ENCODE results near the gene NUDT19. TPM values are rescaled to one million over a fixed set of nuclear protein-coding genes. Genes with fewer than 3 reads are reported as not detected.

The NUDT19 gene
- total RNA-seq, 4 donors from 2014 or later = 1.3 to 8.4 (median 5.9) TPM; not detected in 1

- H3K4me1 ChIP-seq = peaks cover 0 to 3% of the 10 kb centered on the region in 2 donors
- no peaks in the 10 kb centered on the region for H3K36me3 ChIP-seq
- H3K27me3 ChIP-seq = peaks cover 0 to 13% of the 10 kb centered on the region in 2 donors
- no peak for DNase-seq
- no peak overlapping the region for H3K27ac ChIP-seq
- H3K9me3 ChIP-seq = no peaks in the 10 kb centered on the region
- no peak overlapping the region for H3K4me3 ChIP-seq
- intact Hi-C loops (cut with DNase I; ENCODE audit: low total_unique reads) = no loop called here
- TF ChIP-seq POLR2A (IDR thresholded peaks at IDR 0.05) = no peak
Measured at GRCh38 chr19:32677657-32678056, 14.0 kb upstream of the NUDT19 start.

DNA sequence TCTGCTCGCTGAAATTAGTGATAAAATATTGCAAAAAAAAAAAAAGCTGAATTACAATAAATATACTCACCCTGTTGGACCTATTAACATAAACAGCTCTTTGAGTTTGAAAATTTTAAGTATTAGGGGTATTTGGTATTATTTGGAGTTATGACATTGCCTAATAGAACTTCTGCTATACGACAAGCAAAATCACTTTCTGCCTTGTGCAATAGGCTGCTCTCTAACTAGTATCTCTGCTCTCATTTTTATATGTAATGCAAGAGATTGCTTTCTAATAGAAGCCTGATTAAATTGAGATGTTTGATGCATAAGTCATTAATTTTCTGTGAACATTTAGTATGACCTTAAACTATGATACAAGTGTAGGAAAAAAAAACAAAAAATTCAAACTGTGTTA, 10.6 kb upstream of the NUDT19 start:
- Histone ChIP-seq H3K4me1 (no peaks in the 10 kb centered on the region), H3K9me3 (no peaks in the 10 kb centered on the region), H3K36me3 (no peaks in the 10 kb centered on the region), H3K4me3 (no peak overlapping the region), H3K27ac (no peak overlapping the region), H3K27me3 (peaks cover 0 to 10% of the 10 kb centered on the region in 2 donors)
- no peak for TF ChIP-seq CTCF (IDR thresholded peaks at IDR 0.05)
- TF ChIP-seq POLR2A (IDR thresholded peaks at IDR 0.05) = no peak
- intact Hi-C loops (cut with DNase I; ENCODE audit: low total_unique reads) = no loop called here
- DNase-seq = no peak

GRCh38 chr19:32682317-32682716, 9.3 kb upstream of the NUDT19 start:
- no peaks in the 10 kb centered on the region for H3K4me1 ChIP-seq
- DNase-seq = no peak
- no peak overlapping the region for H3K27ac ChIP-seq
- no peaks in the 10 kb centered on the region for H3K9me3 ChIP-seq
- H3K36me3 ChIP-seq = no peaks in the 10 kb centered on the region
- no peak overlapping the region for H3K4me3 ChIP-seq
- intact Hi-C loops (cut with DNase I; ENCODE audit: low total_unique reads) = no loop called here
- no peak for TF ChIP-seq CTCF (IDR thresholded peaks at IDR 0.05)
- TF ChIP-seq POLR2A (IDR thresholded peaks at IDR 0.05) = no peak
- no peaks in the 10 kb centered on the region for H3K27me3 ChIP-seq

DNA sequence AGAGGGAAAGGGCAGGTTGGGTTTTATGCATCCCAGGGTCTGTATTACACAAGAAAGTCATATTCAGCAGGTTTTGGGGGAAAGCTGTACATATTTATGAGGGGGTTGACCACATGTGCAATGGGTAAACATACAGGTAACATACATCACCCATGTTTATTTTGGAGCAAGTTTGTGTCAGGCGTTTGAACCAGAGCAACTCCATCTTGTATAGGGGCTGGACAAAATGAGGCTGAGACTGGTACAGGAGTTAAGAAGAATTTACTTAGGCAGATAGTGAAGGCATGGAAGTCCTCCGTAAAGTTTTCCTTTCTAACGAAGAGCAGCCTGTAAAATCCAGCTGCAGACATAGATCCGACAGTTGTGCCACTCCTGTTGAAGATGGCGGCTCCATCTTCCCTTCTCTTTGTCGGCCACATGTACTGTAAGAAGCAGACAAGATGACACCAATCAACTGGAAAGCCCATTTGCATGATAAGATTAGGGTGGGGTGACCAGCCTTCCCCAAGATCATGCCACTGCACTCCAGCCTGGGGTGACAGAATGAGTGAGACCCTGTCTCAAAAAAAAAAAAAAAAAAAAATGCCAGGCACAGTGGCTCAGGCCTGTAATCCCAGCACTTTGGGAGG, 4.7 kb upstream of the NUDT19 start:
- Histone ChIP-seq H3K27me3 (no peaks in the 10 kb centered on the region), H3K36me3 (no peaks in the 10 kb centered on the region), H3K27ac (no peak overlapping the region), H3K4me3 (no peak overlapping the region), H3K4me1 (no peaks in the 10 kb centered on the region), H3K9me3 (no peaks in the 10 kb centered on the region)
- TF ChIP-seq POLR2A (IDR thresholded peaks at IDR 0.05) (no peak), CTCF (IDR thresholded peaks at IDR 0.05) (no peak)
- no peak for DNase-seq
- intact Hi-C loops (cut with DNase I; ENCODE audit: low total_unique reads) = no loop called here

GRCh38 chr19:32687681-32688080, 3.9 kb upstream of the NUDT19 start:
- Histone ChIP-seq H3K9me3 (no peaks in the 10 kb centered on the region), H3K27ac (no peak overlapping the region), H3K4me1 (no peaks in the 10 kb centered on the region), H3K4me3 (no peak overlapping the region), H3K36me3 (no peaks in the 10 kb centered on the region), H3K27me3 (no peaks in the 10 kb centered on the region)
- no peak for TF ChIP-seq POLR2A (IDR thresholded peaks at IDR 0.05)
- TF ChIP-seq CTCF (IDR thresholded peaks at IDR 0.05) = no peak
- intact Hi-C loops (cut with DNase I; ENCODE audit: low total_unique reads) = no loop called here
- DNase-seq = no peak

DNA sequence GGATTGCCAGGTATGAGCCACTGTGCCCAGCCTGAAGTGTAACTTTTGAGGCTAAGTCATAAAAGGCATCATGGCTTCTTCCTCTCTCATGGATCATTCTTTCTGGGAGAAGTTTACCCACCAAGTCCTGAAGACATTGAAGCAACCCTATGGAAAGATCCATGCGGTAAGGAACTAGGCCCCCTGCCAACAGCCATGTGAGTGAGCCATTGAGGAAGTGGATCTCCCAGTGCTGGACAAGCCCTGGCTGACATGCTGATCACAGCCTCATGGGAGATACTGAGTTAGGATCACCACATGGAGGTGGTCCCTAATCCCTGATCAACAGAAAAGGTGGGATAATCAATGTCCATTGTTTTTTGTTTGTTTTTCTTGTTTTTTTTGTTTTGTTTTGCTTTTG, 3.3 kb upstream of the NUDT19 start:
- TF ChIP-seq CTCF (IDR thresholded peaks at IDR 0.05) (no peak), POLR2A (IDR thresholded peaks at IDR 0.05) (no peak)
- no peaks in the 10 kb centered on the region for H3K9me3 ChIP-seq
- H3K27me3 ChIP-seq = no peaks in the 10 kb centered on the region
- H3K4me3 ChIP-seq = no peak overlapping the region
- no peak overlapping the region for H3K27ac ChIP-seq
- DNase-seq = no peak
- no peaks in the 10 kb centered on the region for H3K36me3 ChIP-seq
- H3K4me1 ChIP-seq = peaks cover 0 to 2% of the 10 kb centered on the region in 2 donors
- intact Hi-C loops (cut with DNase I; ENCODE audit: low total_unique reads) = no loop called here
